GM23338 (cell line): ENCODE data around the gene BFAR. TPM values are rescaled to one million over a fixed set of nuclear protein-coding genes. Genes with fewer than 3 reads are reported as not detected.

ENCODE experiments used
- ATAC-seq: fragments of 200-7000 bp; cut with Tn5 transposase; 3 replicates; pipeline ENCODE4 v1.9.1; 2020
- DNase-seq: peaks from one replicate; pipeline ENCODE4 v3.0.0-alpha.2; 2015; ENCODE audit warnings: low spot score
- H2AFZ ChIP-seq: fragments of 200-600 bp; sonication (generic); 2 replicates; pipeline ENCODE4 v1.8.0; 2016; ENCODE audit warnings: antibody characterized with exemption, mild to moderate bottlenecking, moderate library complexity
- H3F3A ChIP-seq: fragments of 200-600 bp; sonication (generic); replicated peaks from 2 replicates; pipeline ENCODE4 v1.8.0; 2017; ENCODE audit warnings: antibody characterized with exemption, mixed run types, low read depth
- H3K27ac ChIP-seq: fragments of 200-600 bp; sonication (generic); 2 replicates; pipeline ENCODE4 v1.6.1; 2016; ENCODE audit warnings: low read depth
- H3K27me3 ChIP-seq: fragments of 200-600 bp; sonication (generic); 2 replicates; pipeline ENCODE4 v1.8.0; 2016; ENCODE audit warnings: mild to moderate bottlenecking, mixed run types, moderate library complexity; ENCODE audit not compliant: insufficient read depth
- H3K36me3 ChIP-seq: fragments of 200-600 bp; sonication (generic); 2 replicates; pipeline ENCODE4 v1.8.0; 2016; ENCODE audit warnings: mild to moderate bottlenecking; ENCODE audit not compliant: insufficient read depth
- H3K4me1 ChIP-seq: fragments of 200-600 bp; sonication (generic); 2 replicates; pipeline ENCODE4 v1.8.0; 2016; ENCODE audit warnings: mild to moderate bottlenecking, moderate library complexity; ENCODE audit not compliant: insufficient read depth
- H3K4me2 ChIP-seq: fragments of 200-600 bp; sonication (generic); 2 replicates; pipeline ENCODE4 v1.7.1; 2017; ENCODE audit warnings: mixed run types
- H3K4me3 ChIP-seq: fragments of 200-600 bp; sonication (generic); 2 replicates; pipeline ENCODE4 v1.6.1; 2016; ENCODE audit warnings: mixed run types
- H3K79me2 ChIP-seq: fragments of 200-600 bp; sonication (generic); replicated peaks from 2 replicates; pipeline ENCODE4 v1.8.0; 2017; ENCODE audit warnings: mild to moderate bottlenecking; ENCODE audit not compliant: insufficient read depth
- H3K9me2 ChIP-seq: fragments of 200-600 bp; sonication (generic); 2 replicates; pipeline ENCODE4 v1.8.0; 2017; ENCODE audit not compliant: insufficient read depth
- H4K20me1 ChIP-seq: fragments of 200-600 bp; sonication (generic); replicated peaks from 2 replicates; pipeline ENCODE4 v1.8.0; 2017; ENCODE audit warnings: mild to moderate bottlenecking; ENCODE audit not compliant: insufficient read depth
- H3K27ac Mint-ChIP-seq: 2 replicates; pipeline ENCODE4 v1.8.0; 2020; ENCODE audit warnings: inconsistent platforms, mild to moderate bottlenecking, moderate library complexity, mixed read lengths
- H3K27me3 Mint-ChIP-seq: 3 replicates; pipeline ENCODE4 v1.8.0; 2022; ENCODE audit warnings: low read depth, mild to moderate bottlenecking, moderate library complexity, mixed read lengths, inconsistent platforms; ENCODE audit not compliant: insufficient read depth, poor library complexity
- H3K36me3 Mint-ChIP-seq: 3 replicates; pipeline ENCODE4 v1.8.0; 2021; ENCODE audit warnings: low read depth, mild to moderate bottlenecking, inconsistent platforms, moderate library complexity, mixed read lengths
- H3K4me1 Mint-ChIP-seq: 3 replicates; pipeline ENCODE4 v1.8.0; 2020; ENCODE audit warnings: mild to moderate bottlenecking, inconsistent platforms, mixed read lengths
- H3K4me3 Mint-ChIP-seq: 3 replicates; pipeline ENCODE4 v1.8.0; 2021; ENCODE audit warnings: moderate library complexity, mild to moderate bottlenecking, inconsistent platforms, mixed read lengths
- H3K9me3 Mint-ChIP-seq: 3 replicates; pipeline ENCODE4 v1.8.0; 2020; ENCODE audit warnings: moderate library complexity, mild to moderate bottlenecking, inconsistent platforms, mixed read lengths
- CREB1 ChIP-seq: fragments of 250-450 bp; sonication (Bioruptor Pico); IDR thresholded peaks from 2 replicates; pipeline ENCODE4 v1.5.0; 2020; ENCODE audit warnings: low read depth, mild to moderate bottlenecking, moderate library complexity
- EZH2 ChIP-seq: fragments of 200-600 bp; sonication (generic); IDR thresholded peaks from one replicate; pipeline ENCODE4 v1.8.0; 2017; ENCODE audit warnings: antibody characterized with exemption, mild to moderate bottlenecking, low read depth; ENCODE audit not compliant: unreplicated experiment
- POLR2AphosphoS5 ChIP-seq: IDR thresholded peaks from 2 replicates; pipeline ENCODE4 v1.6.1; 2016; ENCODE audit warnings: antibody characterized with exemption, low read depth
- ZNF114 ChIP-seq: fragments of 250-450 bp; sonication (Bioruptor Pico); IDR thresholded peaks from 2 replicates; pipeline ENCODE4 v1.5.0; 2020; ENCODE audit warnings: mild to moderate bottlenecking, moderate library complexity
- polyA plus RNA-seq: library from polyadenylated mRNA; unstranded; fragments of >200 nt; fragmentation: Nextera tagmentation; extraction: Ambion mirVana; gene quantifications from 2 replicates; pipeline ENCODE4 v1.2.1, GENCODE V29; 2016
- total RNA-seq: library from RNA; depleted of rRNA; stranded (reverse); fragments of >200 nt; shearing (Covaris generic); gene quantifications from 2 replicates; pipeline ENCODE4 v1.2.3, GENCODE V29; 2014
- TF ChIP-seq, protein P1 (sequence below): IDR thresholded peaks from 2 replicates; pipeline ENCODE4 v1.6.1; 2016; ENCODE audit warnings: antibody characterized with exemption
- TF ChIP-seq, protein P2 (sequence below): fragments of 250-450 bp; sonication (Bioruptor Pico); IDR thresholded peaks from 2 replicates; pipeline ENCODE4 v1.5.0; 2020; ENCODE audit warnings: mild to moderate bottlenecking, moderate library complexity

The BFAR gene
- total and polyA plus RNA-seq, 2 experiments from 2014 or later, result 54.4 to 126 TPM

DNA sequence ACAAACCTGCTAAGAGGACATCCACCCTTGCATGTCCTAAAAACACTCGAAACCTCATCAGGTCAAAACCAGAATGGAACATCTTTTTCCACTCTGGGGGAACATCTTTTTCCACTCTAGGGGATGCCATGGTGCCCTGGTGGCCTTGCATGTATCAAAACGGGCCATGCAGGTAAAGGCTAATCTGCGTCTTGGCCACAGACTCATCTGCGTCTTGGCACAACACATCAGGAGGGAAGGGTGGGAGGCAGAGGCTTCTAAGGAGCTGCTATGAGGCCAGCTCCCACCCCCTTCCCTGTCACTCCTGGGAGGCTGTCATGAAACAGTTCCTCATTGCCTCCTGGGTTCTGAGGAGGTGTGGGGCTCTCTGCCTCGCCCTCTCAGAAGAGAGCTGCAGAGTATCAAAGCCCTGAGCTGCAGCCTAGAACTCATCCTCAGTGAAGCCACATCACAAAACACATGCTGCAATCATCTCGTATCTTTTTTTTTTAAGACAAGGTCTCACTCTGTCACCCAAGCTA, 30.2 kb upstream of the BFAR start:
- peaks cover 29% of the 10 kb centered on the region for H3K36me3 ChIP-seq
- no peak for ATAC-seq
- H3K79me2 ChIP-seq, result no peaks in the 10 kb centered on the region
- H3K9me2 ChIP-seq, result no peaks in the 10 kb centered on the region
- H3K9me3 Mint-ChIP-seq, result no peaks in the 10 kb centered on the region
- H3F3A ChIP-seq, result no peaks in the 10 kb centered on the region
- no peak overlapping the region for H2AFZ ChIP-seq
- no peak for DNase-seq
- no peaks in the 10 kb centered on the region for H3K4me1 Mint-ChIP-seq
- H4K20me1 ChIP-seq, result peaks cover 3% of the 10 kb centered on the region; the same call in 1 of the 2 replicates
- H3K36me3 Mint-ChIP-seq, result peaks cover 86% of the 10 kb centered on the region
- H3K4me3 ChIP-seq, result no peak overlapping the region
- no peak overlapping the region for H3K4me2 ChIP-seq
- no peaks in the 10 kb centered on the region for H3K27me3 ChIP-seq
- H3K27me3 Mint-ChIP-seq, result no peaks in the 10 kb centered on the region
- no peak overlapping the region for H3K27ac ChIP-seq
- no peaks in the 10 kb centered on the region for H3K4me1 ChIP-seq
- no peak overlapping the region for H3K4me3 Mint-ChIP-seq
- TF ChIP-seq POLR2AphosphoS5 (no peak), CREB1 (no peak), ZNF114 (CRISPR knock-in tag) (no peak), EZH2 (no peak)
- TF ChIP-seq, protein P1, sequence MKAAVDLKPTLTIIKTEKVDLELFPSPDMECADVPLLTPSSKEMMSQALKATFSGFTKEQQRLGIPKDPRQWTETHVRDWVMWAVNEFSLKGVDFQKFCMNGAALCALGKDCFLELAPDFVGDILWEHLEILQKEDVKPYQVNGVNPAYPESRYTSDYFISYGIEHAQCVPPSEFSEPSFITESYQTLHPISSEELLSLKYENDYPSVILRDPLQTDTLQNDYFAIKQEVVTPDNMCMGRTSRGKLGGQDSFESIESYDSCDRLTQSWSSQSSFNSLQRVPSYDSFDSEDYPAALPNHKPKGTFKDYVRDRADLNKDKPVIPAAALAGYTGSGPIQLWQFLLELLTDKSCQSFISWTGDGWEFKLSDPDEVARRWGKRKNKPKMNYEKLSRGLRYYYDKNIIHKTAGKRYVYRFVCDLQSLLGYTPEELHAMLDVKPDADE, result no peak
- TF ChIP-seq, protein P2, sequence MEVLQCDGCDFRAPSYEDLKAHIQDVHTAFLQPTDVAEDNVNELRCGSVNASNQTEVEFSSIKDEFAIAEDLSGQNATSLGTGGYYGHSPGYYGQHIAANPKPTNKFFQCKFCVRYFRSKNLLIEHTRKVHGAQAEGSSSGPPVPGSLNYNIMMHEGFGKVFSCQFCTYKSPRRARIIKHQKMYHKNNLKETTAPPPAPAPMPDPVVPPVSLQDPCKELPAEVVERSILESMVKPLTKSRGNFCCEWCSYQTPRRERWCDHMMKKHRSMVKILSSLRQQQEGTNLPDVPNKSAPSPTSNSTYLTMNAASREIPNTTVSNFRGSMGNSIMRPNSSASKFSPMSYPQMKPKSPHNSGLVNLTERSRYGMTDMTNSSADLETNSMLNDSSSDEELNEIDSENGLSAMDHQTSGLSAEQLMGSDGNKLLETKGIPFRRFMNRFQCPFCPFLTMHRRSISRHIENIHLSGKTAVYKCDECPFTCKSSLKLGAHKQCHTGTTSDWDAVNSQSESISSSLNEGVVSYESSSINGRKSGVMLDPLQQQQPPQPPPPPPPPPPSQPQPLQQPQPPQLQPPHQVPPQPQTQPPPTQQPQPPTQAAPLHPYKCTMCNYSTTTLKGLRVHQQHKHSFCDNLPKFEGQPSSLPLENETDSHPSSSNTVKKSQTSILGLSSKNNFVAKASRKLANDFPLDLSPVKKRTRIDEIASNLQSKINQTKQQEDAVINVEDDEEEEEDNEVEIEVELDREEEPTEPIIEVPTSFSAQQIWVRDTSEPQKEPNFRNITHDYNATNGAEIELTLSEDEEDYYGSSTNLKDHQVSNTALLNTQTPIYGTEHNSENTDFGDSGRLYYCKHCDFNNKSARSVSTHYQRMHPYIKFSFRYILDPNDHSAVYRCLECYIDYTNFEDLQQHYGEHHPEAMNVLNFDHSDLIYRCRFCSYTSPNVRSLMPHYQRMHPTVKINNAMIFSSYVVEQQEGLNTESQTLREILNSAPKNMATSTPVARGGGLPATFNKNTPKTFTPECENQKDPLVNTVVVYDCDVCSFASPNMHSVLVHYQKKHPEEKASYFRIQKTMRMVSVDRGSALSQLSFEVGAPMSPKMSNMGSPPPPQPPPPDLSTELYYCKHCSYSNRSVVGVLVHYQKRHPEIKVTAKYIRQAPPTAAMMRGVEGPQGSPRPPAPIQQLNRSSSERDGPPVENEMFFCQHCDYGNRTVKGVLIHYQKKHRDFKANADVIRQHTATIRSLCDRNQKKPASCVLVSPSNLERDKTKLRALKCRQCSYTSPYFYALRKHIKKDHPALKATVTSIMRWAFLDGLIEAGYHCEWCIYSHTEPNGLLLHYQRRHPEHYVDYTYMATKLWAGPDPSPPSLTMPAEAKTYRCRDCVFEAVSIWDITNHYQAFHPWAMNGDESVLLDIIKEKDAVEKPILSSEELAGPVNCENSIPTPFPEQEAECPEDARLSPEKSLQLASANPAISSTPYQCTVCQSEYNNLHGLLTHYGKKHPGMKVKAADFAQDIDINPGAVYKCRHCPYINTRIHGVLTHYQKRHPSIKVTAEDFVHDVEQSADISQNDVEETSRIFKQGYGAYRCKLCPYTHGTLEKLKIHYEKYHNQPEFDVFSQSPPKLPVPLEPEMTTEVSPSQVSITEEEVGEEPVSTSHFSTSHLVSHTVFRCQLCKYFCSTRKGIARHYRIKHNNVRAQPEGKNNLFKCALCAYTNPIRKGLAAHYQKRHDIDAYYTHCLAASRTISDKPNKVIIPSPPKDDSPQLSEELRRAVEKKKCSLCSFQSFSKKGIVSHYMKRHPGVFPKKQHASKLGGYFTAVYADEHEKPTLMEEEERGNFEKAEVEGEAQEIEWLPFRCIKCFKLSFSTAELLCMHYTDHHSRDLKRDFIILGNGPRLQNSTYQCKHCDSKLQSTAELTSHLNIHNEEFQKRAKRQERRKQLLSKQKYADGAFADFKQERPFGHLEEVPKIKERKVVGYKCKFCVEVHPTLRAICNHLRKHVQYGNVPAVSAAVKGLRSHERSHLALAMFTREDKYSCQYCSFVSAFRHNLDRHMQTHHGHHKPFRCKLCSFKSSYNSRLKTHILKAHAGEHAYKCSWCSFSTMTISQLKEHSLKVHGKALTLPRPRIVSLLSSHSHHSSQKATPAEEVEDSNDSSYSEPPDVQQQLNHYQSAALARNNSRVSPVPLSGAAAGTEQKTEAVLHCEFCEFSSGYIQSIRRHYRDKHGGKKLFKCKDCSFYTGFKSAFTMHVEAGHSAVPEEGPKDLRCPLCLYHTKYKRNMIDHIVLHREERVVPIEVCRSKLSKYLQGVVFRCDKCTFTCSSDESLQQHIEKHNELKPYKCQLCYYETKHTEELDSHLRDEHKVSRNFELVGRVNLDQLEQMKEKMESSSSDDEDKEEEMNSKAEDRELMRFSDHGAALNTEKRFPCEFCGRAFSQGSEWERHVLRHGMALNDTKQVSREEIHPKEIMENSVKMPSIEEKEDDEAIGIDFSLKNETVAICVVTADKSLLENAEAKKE, result no peak
- no peak overlapping the region for H3K27ac Mint-ChIP-seq
